Erythroblast (primary cell): ENCODE data around the gene MAPK14.

ENCODE experiments used
- GATA1 ChIP-seq: IDR thresholded peaks from 2 replicates; pipeline ENCODE4 v1.6.1; 2011; ENCODE audit warnings: low read depth, mild to moderate bottlenecking, control low read depth, low read length, moderate library complexity
- POLR2A ChIP-seq: IDR thresholded peaks from 2 replicates; pipeline ENCODE4 v1.6.1; 2011; ENCODE audit warnings: mild to moderate bottlenecking, low read length

GRCh38 chr6:36040958-36041357 is 13.3 kb downstream of the MAPK14 start:
- TF ChIP-seq POLR2A (no peak), GATA1 (no peak)
